Gastrocnemius medialis (tissue), 4 donors: ENCODE results near the gene NUDT6. TPM values are rescaled to one million over a fixed set of nuclear protein-coding genes. Genes with fewer than 3 reads are reported as not detected.

Experiments used
- ATAC-seq, 2 donors: fragments of 150-250 bp; one replicate each; pipeline ENCODE4 v1.9.1; 2016
- DNase-seq, 2 donors: peaks; one replicate each; pipeline ENCODE4 v3.0.0-alpha.2; 2019
- H3K27ac ChIP-seq, 4 donors: fragments of 200-600 bp; sonication (generic); 1 replicate in 1 of 4; 2 replicates in 3 of 4; pipeline ENCODE4 v1.5.1; 2016 to 2018; ENCODE audit warnings: mild to moderate bottlenecking in 2 of 4, moderate library complexity in 1 of 4
- H3K27me3 ChIP-seq, 3 donors: fragments of 200-600 bp; sonication (generic) in 2 of 3; 1 replicate in 1 of 3; 2 replicates in 2 of 3; pipeline versions ENCODE4 v1.5.1 to v1.6.0; 2016 to 2019; ENCODE audit warnings: mild to moderate bottlenecking in 1 of 3, moderate library complexity in 1 of 3
- H3K36me3 ChIP-seq, 2 donors: fragments of 200-600 bp; sonication (generic) in 1 of 2; one replicate each; pipeline ENCODE4 v1.5.1; 2017 to 2018
- H3K4me1 ChIP-seq, 2 donors: fragments of 200-600 bp; sonication (generic) in 1 of 2; one replicate each; pipeline ENCODE4 v1.5.1; 2016 to 2017; ENCODE audit warnings: mild to moderate bottlenecking in 2 of 2
- H3K4me3 ChIP-seq, 4 donors: fragments of 200-600 bp; sonication (generic) in 3 of 4; 1 replicate in 1 of 4; 2 replicates in 3 of 4; pipeline ENCODE4 v1.5.1; 2016 to 2019; ENCODE audit warnings: mild to moderate bottlenecking in 2 of 4
- H3K9me3 ChIP-seq, 3 donors: fragments of 200-600 bp; sonication (generic) in 2 of 3; 1 replicate in 1 of 3; 2 replicates in 2 of 3; pipeline ENCODE4 v1.5.1; 2016 to 2019
- POLR2A ChIP-seq, 2 donors: fragments of 450-650 bp; IDR thresholded peaks; one replicate each; pipeline ENCODE4 v1.6.1; 2017; ENCODE audit warnings: antibody characterized with exemption in 2 of 2, mild to moderate bottlenecking in 2 of 2, moderate library complexity in 2 of 2
- in situ Hi-C, 4 donors: fragments of 200-750 bp; cut with MboI; loops; one replicate each; pipeline versions ENCODE4 v1.15.0 to v1.8.0; 2017; ENCODE audit warnings: low sequenced_read_pairs in 4 of 4
- intact Hi-C: fragments of 100-400 bp; cut with DNase I; formaldehyde crosslinking; loops from one replicate; pipeline ENCODE4 v1.15.1; 2023; ENCODE audit warnings: low total_unique reads
- total RNA-seq, 4 donors: library from RNA; depleted of rRNA; stranded (reverse); fragments of >200 nt; gene quantifications; one replicate each; pipeline versions ENCODE4 v1.1.0 to v1.2.3, GENCODE V29; 2016
- TF ChIP-seq, protein P1 (sequence below), 5 experiments: fragments of 450-650 bp in 3 of 5; fragments of 200-600 bp in 2 of 5; sonication (generic) in 2 of 5; IDR thresholded peaks in 4 of 5; conservative IDR thresholded peaks in 1 of 5; 1 replicate in 4 of 5; 2 replicates in 1 of 5; pipeline ENCODE4 v1.5.1; 2016 to 2019; ENCODE audit warnings: antibody characterized with exemption in 5 of 5, mild to moderate bottlenecking in 3 of 5, moderate library complexity in 3 of 5

The NUDT6 gene
- total RNA-seq, 4 donors from 2014 or later: 2.0 to 4.0 (median 2.6) TPM

DNA sequence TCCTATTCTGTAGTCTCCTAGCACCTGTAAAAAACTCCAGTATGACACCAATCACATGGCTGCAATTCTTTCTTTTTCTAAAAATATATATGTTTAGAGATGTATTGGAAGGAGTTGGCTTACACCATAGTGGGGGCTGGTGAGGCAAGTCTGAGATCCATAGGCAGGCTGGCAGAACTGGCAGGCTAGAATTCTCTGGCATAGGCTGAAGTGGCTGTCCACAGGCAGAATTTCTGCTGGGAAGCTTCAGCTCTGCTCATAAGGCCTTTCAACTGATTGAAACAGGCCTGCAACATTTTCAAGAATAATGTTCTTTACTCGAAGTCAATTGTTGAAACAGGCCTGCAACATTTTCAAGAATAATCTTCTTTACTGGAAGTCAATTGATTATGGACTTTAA lies 58.8 kb downstream of the NUDT6 start:
- no peaks in the 10 kb centered on the region for H3K27me3 ChIP-seq
- intact Hi-C loops (no loop called here), in situ Hi-C loops (no loop called here)
- DNase-seq: no peak
- no peak for TF ChIP-seq POLR2A (IDR thresholded peaks at IDR 0.05)
- TF ChIP-seq, protein P1, sequence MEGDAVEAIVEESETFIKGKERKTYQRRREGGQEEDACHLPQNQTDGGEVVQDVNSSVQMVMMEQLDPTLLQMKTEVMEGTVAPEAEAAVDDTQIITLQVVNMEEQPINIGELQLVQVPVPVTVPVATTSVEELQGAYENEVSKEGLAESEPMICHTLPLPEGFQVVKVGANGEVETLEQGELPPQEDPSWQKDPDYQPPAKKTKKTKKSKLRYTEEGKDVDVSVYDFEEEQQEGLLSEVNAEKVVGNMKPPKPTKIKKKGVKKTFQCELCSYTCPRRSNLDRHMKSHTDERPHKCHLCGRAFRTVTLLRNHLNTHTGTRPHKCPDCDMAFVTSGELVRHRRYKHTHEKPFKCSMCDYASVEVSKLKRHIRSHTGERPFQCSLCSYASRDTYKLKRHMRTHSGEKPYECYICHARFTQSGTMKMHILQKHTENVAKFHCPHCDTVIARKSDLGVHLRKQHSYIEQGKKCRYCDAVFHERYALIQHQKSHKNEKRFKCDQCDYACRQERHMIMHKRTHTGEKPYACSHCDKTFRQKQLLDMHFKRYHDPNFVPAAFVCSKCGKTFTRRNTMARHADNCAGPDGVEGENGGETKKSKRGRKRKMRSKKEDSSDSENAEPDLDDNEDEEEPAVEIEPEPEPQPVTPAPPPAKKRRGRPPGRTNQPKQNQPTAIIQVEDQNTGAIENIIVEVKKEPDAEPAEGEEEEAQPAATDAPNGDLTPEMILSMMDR (IDR thresholded peaks at IDR 0.05 in 4 of 5, conservative IDR thresholded peaks at IDR 0.05 in 1 of 5): no peak
- no peaks in the 10 kb centered on the region for H3K9me3 ChIP-seq
- no peak overlapping the region for H3K4me3 ChIP-seq
- ATAC-seq: no peak
- H3K27ac ChIP-seq: no peak overlapping the region
- H3K4me1 ChIP-seq: no peaks in the 10 kb centered on the region
- no peaks in the 10 kb centered on the region for H3K36me3 ChIP-seq

DNA sequence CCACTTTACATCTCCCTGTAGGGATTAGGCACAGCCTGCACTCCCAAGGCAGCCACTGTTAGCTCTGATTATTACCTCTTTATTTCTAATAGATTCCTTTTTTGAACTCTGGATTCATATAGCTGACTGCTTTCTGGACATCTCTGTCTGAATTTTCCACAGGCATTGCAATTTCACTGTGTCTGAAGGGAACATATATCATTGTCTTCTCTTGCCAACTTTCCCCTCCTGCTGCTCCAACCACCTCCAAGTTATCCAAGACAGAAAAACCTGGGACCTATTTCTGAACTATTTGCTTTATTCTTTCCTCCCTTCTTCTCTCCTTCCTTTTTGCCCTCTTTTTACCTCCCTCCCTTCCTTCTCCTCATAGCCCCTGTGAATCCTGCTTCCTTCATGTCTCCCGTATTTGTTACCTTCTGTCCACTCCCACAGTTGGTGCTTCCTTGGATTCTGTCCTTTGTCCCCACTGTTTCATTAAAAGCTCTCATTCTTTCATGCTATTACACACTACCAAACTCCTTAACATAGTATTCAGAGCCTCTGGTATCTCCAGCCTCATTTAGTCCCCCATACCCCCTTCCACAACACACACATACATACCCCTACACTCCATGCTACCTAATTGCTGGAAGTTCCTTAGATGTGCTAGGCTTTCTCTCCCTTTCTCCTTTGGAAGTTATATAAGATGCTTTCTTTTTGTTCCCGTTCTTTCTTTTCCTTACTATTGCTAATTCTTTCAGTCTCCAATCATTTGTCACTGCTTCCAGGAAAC lies 61.0 kb downstream of the NUDT6 start:
- intact Hi-C loops: no loop called here
- no peaks in the 10 kb centered on the region for H3K36me3 ChIP-seq
- no peak overlapping the region for H3K27ac ChIP-seq
- H3K27me3 ChIP-seq: no peaks in the 10 kb centered on the region
- H3K4me1 ChIP-seq: peaks cover 0 to 5% of the 10 kb centered on the region in 2 donors
- no peak overlapping the region for H3K4me3 ChIP-seq
- DNase-seq (no peak), ATAC-seq (no peak)
- TF ChIP-seq POLR2A (IDR thresholded peaks at IDR 0.05): no peak
- TF ChIP-seq, protein P1 (IDR thresholded peaks at IDR 0.05 in 4 of 5, conservative IDR thresholded peaks at IDR 0.05 in 1 of 5): no peak
- in situ Hi-C loops: no loop called here
- no peaks in the 10 kb centered on the region for H3K9me3 ChIP-seq

DNA sequence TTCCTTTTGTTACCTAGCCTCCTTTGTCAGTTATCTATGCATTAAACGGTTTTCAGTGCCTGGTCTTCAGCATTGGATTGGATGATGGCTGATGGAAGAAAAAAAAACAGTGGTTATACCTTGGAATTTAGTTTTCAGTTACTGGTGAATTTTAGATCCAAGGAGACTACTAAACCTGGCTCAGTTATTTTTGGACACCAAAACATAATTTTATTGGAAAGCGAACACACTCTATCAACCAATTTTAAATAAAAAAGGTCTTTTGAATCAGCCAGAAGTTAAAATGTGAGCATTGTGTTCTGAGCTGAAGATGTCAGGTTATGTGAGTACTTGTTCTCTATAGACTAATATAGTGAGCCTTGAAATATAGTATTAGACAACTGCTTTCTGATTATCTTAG lies 63.7 kb downstream of the NUDT6 start:
- Histone ChIP-seq H3K36me3 (no peaks in the 10 kb centered on the region), H3K4me3 (no peak overlapping the region), H3K4me1 (peaks cover 0 to 9% of the 10 kb centered on the region in 2 donors), H3K9me3 (no peaks in the 10 kb centered on the region), H3K27ac (no peak overlapping the region), H3K27me3 (no peaks in the 10 kb centered on the region)
- intact Hi-C loops: no loop called here
- no peak for TF ChIP-seq POLR2A (IDR thresholded peaks at IDR 0.05)
- TF ChIP-seq, protein P1 (IDR thresholded peaks at IDR 0.05 in 4 of 5, conservative IDR thresholded peaks at IDR 0.05 in 1 of 5): no peak
- DNase-seq (no peak), ATAC-seq (no peak)
- in situ Hi-C loops: no loop called here

DNA sequence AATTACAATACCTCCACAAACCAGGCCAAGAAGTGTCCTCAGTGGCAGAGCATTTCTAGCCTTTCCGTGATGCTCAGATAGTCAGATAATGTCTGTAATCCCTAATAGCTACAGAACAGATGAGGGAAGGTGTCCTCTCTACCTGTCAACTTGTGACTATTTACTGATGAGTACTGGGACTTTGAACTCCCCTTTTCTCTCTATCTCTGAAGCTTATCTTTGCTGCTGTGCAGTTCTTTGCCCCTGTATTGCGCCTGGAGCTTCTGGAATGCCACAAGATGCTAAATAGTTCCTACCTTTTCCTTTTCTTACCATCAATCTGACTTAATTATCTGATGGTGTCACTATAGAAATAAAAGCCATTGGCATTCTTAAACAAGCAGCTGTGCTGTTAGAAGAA lies 65.2 kb downstream of the NUDT6 start:
- no peak for TF ChIP-seq POLR2A (IDR thresholded peaks at IDR 0.05)
- TF ChIP-seq, protein P1 (IDR thresholded peaks at IDR 0.05 in 4 of 5, conservative IDR thresholded peaks at IDR 0.05 in 1 of 5): no peak
- Histone ChIP-seq H3K9me3 (no peaks in the 10 kb centered on the region), H3K4me1 (peaks cover 0 to 9% of the 10 kb centered on the region in 2 donors), H3K36me3 (no peaks in the 10 kb centered on the region), H3K27ac (no peak overlapping the region), H3K4me3 (no peak overlapping the region), H3K27me3 (no peaks in the 10 kb centered on the region)
- DNase-seq: no peak
- in situ Hi-C loops: no loop called here
- intact Hi-C loops: no loop called here
- ATAC-seq: no peak
